HG02973 (cell line): ENCODE results near the gene RBM45.
"Not testable (repeated sequence)": the region's sequence is repeated elsewhere in the genome, so short reads cannot be mapped to it uniquely, and the experiment has no call there.

Source experiments
- ATAC-seq: cut with Tn5 transposase; IDR thresholded peaks from one replicate; pipeline ENCODE4 v1.9.1; 2021; ENCODE audit warnings: moderate library complexity; ENCODE audit not compliant: unreplicated experiment

The RBM45 gene

DNA sequence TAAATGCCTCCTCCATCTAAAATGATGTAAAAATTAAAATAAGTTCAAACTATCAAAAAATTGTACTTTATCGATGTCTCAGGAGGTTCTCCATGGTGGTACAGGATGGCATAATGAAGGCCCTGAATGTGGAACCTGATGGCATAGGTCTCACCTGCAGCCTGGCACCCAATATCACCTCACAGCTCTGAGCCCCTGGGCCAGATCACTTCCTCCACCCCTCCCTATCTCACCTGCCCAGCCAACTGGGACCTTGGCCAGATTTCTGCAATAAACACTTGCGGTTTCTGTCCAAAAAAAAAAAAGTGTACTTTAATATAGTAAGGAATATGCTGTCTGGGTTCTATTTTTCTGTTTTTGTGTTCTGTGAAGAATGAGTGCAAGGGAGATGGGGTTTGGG, 6.7 kb upstream of the RBM45 start:
- ATAC-seq, result no peak

DNA sequence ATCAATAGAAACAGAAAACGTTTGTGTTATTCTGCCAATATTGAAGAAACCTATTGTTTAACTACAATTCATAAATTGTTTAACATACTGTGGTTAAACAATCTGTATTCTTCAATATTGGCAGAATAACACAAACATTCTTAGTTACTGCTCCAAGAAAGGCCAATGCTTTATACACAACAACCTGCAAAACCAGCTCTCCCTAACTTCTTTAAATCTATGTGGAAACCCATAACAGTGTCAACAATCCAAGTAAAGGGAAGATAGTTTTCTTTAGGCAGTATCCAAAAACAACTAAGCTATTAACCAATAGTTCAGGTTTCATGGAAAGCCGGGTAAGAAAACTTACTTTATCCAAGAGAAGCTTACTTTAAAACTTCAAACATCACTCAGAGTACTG, 6.2 kb upstream of the RBM45 start:
- ATAC-seq, result no peak

DNA sequence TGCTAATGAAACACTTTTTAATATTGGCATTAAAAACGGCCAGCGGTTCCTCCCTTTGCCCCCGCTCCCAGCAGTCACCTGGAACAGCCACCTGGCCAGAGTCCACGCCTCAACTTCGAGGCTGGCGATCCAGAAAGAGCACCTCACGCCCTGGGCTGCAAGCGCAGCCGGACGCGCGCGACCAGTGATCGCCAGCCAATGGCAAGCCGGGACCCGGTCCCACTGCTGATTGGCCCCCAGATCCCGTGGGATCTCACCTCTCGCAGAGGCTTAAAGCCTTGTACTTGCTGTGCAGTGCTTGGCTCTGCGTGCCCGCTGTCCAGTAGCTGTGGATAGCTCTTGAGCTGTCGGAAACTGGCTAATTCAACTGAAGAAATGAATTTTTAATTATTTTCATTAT, 4.1 kb upstream of the RBM45 start:
- no peak for ATAC-seq

DNA sequence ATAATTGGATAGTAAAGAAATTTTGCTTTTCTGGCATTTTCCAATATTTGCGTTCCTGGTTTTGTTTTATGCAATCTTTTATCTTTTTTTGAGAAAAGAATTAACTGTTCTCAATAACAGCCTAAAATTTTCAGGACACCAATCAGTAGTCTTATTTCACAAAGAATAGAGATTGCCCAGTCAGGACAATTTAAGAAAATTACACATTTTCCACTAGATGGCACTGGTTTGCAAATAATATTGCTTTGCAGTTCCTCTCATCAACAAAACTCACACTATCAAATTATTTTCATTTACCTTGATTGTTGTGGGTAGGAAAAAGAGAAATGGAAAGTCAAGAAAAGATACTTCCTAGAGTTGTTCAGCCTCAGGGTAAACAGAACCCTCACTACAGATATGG, 2.4 kb upstream of the RBM45 start:
- no peak for ATAC-seq

DNA sequence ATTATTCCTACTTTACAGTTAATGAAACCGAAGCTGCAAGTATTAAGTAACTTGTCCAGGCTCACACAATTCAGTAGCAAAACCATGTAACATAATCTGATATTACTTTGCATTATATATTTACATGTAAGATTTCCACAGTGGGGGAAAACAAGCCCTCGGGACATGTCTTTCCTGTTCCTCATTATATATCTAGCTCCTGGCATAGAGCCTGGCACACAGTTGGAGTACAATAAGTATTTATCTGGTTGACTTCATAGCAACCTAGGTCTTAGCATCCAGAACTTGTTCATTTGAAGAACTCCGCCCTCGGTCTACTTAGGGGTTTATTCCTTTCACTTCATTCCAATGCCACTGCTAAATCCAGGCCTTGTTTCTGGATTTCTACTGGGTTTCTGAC, 1.6 kb upstream of the RBM45 start:
- no peak for ATAC-seq

DNA sequence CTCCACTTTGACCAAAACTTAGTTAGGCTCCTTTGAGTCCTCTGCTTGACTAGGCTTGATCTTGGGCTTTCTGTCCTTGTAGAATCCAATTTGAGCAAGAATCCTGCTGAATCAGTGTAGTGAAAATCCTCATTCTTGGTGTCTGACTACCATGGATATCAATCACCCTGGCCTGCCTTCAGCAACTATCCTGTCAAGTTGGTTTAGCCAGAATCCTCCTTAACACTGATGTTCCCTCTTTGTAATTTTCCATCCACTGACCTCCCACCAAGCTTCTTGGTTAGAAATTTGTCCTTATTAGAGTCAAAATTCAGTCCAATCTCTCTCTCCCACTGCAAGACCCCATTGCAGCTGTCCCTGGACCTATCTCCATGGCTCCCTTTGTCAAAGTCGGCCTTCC, 494 bp upstream of the RBM45 start:
- ATAC-seq, result no peak

DNA sequence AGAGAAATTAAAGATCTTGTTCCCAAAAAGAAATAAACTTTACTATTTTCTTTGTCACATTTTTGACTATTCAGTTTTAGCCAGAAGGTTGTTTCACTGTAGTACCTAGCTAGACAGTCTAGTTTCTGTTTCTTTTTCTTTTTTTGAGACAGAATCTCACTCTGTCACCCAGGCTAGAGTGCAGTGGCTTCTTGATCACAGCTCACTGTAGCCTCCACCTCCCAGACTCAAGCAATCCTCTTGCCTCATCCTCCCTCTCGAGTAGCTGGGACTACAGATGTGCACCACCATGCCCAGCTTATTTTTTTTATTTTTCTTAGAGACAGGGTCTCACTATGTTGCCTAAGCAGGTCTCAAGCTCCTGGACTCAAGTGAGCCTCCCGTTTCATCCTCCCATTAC, 2.2 kb downstream of the RBM45 start:
- ATAC-seq, result peak; percentile 43

DNA sequence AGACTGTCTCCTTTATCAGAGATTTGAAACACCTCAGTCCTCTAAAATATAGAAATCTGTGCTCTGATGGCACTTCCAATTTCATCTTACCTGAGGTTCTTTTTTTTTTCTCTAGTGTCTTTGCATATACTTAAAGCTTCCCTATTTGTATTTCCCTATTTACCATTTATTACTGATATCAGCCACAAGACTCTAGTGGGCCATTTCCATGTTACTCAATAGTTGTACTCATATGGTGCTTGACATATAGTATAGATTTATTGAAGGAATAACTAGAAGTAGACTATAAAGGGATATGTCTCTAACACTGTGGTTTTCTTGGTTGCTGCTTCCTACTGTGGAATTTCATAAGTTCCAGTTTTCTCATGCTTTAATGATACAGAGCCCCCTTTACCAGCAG, 3.0 kb downstream of the RBM45 start:
- no peak for ATAC-seq

DNA sequence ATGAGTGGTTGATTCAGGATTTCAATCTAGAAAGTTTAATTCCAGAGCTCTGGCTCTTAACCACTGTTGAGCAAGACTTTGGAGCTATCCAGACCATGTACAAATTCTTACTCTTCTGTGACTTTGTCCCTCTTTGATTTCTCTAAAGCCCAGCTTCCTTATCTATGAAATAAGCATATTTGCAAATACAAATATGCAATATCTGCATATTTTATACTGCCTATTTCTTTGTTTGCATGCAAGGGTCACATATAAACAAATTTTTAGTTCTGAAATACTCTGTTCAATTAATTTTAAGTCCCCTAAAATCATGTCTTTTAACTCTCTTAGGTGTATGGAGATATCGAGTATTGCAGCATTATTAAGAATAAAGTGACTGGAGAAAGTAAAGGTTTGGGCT, 5.5 kb downstream of the RBM45 start:
- ATAC-seq, result no peak

DNA sequence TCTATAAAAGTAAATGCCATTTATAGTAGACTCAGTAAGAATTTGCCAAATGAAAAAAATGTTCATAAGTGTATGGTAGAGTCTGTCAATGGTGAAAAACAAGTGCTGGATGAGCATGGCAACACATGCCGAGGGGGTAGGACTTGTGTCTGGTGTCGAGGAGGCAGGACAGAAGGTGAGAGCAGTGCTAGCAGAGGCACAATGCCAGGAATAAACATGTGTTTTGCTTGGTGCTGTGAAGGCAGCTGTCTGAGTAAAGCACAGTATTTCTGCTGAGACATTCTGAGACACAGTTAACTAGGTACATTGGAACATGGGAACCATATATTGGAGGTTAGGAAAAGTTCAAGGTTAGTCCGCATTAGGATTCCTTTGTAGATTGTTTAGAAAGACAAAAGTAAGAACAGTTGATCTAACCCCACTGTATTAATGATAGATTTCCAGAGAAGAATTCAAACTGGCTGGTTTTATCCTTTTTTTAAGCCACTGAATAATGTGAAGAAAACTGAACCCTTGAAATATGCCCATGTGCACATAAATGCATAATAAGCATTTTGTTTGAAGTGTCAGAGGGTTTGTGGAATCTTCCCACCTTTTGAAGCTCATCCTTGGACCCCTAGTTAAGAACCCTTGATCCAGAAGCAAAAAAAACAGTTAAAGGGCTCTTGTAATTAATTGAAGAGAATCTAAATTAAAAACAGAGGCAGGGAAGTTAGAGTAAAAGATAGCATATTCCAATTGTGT, 7.1 kb downstream of the RBM45 start:
- no peak for ATAC-seq

DNA sequence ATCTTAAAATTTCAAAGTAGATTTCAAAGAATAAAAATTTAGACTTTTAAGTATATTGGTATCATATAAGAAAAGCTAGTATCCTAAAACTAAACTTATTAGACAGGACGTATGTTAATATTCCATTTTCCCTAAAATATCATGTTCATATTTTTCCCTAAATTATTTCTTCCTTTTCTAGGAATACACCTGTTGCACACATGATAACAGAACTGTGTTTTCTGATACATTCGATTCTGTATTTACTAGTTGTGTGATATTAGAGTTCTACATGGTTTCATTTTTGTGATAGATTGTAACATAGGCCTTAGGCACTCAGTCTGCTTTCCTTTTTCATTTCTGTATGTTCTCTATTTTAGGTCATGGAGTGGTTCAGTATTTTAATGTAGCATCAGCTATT, 10.9 kb downstream of the RBM45 start:
- ATAC-seq, result no peak

DNA sequence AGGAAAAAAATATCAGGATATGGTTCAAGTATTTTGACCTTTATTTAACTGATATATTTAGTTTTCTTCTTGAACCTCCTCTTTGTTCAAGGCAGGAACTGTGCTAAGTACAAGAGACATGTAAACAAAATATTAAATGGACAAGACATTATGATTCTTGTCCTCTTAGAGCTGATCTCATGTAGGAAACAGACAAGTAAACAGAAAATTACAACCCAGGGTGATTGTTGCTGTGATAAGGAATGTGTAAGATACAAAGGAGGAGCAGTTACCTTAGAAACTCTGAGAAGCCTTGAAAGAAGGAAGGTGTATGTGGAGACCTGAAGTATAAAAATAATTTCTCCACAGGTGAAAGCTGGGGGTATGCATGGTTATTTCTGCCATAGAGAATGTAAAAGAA, 12.9 kb downstream of the RBM45 start:
- ATAC-seq, result no peak

DNA sequence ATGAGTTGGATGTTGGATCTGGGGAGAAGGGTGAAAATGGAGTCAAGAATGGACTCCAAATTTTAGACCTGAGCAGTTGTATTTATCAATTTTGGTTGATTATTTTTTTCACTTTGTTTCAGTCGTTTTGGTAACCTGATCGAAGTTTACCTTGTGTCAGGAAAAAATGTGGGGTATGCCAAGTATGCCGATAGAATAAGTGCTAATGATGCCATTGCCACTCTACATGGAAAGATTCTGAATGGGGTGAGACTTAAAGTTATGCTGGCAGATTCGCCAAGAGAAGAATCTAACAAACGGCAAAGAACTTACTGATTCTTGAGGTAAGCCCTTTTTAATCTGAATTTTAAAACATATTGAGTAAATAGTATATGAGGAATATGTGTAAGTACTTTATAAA, 13.6 kb downstream of the RBM45 start:
- no peak for ATAC-seq

DNA sequence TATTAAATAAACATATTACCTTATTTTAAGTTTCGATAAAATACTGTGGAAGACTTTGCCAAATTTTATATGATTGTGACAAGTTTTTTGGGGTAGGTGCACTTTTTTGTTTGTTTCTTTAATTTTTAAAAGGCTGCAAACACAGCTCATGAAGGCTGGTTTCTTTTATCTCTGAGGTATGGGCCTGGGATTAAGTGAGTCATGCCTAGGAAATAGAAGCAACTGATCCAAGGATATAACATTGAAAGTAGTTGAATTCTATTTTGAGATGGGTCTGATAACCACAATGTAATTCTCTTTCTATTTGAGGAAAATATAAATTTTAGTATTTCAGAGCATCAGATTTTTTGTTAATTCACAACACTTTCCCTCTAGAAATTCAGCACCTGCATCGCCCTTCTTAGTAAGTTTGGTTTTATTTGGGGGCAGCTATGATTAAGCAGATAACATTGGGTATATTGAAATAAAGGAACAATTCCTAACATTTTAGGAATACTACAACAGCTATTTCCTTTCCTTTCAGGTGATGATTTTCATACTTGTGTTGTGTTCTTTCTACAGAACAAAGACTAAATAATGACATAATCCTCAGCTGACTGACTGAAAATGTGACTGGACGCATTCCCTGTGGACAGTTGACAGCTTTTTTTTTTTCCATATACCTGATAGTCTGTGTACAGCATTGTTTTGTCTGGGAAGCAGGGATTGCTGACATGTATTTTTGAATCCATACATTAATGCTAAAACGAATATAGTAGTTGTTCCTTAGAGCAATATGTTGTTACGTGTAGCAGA, 16.8 kb downstream of the RBM45 start:
- no peak for ATAC-seq

DNA sequence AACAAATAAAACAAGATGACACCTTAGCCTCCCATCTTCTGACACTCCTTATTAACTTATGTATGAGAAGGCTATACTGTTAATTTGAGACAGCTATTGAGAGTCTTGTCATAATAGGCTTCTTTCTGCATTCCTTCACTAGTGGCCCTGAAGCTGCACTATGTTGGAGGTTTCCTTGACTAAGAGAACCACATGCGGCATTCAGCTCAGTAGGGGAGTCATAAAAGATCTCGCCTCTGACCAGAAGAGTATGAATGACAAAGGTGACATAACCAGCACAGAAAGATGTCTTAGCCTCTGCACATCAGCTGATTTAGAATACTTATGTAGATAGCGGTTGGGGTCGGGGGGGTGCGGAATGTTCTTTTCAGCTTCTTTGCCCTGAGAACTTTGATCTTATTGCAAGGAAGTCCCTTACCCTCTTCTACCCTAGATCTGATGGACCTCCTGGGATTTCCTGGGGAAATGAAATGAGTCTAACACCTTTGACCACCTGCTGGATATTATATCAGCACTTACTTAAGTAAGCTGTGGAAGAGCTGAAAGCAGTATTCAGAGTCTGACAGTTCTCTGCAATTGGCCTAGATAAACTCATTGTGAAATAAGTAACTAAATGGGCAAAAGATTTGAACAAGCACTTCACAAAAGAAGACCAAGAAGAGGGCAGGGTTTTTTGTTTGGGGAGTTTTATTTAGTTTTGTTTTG, 24.2 kb downstream of the RBM45 start:
- no peak for ATAC-seq

DNA sequence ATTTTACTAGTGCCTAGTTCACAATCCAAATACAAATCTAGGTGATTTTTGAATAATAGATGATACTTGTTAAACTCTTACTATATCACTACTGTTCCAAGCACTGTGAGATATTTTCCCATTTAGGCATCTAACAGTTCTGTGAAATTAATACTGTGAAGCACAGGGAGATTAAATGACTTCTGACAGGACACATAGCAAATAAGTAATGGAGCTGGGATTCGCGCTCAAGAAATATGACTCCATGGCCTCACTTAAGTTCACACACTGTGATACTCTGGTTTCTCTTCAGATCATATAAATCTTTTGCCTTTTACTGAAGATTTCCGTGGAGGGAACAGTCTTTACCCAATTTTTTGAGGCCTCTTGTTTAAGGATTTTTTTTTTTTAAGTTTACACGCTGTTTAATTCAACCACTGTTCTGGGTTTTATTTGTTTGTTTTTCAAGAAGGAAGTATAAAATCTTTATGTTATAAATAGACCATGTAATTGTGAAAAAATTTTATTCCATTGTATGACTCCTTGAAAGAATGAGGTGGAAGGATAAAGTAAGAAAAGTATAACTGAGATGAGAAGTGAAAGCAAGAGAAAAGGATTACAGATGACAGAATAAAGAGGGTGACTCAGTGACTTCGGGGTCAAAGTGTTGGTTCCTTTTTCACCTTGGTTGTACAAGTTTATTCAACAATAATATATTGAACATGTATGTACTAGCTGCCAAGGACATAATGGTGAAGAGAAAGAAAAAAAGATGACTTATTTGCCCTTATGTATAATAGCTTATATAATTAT, 30.2 kb downstream of the RBM45 start:
- no peak for ATAC-seq

DNA sequence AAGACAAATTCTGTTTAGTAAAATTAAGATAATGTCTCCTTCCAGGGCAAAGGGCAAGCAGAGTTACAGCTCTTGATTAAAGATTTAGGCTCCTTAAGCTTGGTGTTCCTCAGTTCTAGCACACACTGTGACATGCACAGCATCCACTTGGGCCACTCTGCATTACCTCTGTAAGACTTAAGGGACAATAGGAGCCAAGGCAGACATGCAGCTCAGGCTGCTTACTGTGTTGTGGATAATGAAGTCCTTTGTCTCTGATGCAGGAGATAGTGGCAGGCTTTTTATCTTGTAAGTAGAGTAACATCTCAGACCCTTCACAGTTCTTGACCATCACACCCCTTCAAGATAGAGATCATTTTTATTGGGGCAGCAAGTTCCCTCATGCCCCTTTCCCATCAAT, 31.2 kb downstream of the RBM45 start:
- no peak for ATAC-seq

DNA sequence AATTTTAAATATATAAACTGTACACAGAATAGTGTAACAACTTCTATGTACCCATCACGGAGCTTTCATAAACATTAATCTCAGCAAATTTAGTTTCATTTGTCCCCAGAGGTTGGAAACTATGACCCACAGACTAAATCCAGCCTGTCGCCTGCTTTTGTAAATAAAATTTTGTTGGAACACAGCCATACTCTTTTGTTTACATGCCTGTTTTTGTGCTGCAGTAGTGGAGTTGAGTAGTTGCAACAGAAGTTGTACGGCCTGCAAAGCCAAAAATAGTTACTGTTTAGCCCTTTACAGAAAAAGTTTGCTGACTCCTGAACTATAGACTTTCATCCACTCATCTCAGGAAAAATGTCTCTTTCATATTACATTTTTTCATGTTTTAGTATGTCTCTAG, 39.8 kb downstream of the RBM45 start:
- no peak for ATAC-seq

DNA sequence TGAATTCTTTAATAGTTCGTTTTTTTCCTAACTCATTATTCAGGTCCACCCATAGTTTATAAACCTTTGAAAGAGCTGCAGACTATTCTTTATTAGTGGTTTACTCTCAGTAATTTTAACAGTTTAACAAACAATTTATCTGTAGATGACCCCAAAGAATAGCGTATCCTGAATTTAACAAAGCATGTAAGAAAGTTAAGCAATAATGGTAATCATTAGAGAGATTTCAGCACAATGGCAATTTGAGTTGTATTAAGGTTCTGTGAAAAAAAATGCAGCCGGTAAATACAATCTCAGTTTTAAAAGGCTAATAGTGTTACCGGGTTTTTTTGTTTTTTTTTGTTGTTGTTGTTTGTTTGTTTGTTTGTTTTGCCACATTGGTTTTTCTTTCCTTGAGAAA, 40.3 kb downstream of the RBM45 start:
- ATAC-seq, result no peak

DNA sequence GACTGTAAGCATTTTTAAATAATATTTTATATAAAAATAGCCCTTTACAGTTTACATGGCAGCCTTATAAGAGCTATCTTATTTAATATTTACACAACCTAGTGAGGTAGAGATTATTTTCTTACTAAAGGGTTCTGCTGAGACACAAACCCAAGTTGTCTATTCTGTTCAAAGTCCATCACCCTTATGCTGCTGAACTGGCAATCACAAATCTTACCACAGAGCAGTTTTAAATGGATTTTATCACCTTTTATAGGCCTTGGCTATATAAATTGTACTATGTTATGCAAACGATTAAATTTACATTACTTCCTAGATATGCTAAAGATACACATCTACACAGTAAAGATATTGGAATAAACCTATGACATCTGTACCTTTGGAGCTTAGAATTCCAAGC, 40.7 kb downstream of the RBM45 start:
- ATAC-seq, result no peak

DNA sequence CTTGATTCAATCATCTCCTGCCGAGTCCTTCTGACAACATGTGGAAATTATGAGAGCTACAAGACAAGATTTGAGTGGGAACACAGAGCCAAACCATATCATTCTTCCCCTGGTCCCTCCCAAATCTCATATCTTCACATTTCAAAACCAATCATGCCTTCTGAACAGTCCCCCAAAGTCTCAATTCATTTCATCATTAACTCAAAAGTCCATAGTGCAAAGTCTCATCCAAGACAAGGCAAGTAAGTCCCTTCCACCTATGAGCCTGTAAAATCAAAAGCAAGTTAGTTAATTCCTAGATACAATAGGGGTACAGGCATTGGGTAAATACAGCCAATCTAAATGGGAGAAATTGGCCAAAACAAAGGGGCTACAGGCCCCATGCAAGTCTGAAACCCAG, 41.6 kb downstream of the RBM45 start:
- not testable (repeated sequence) for ATAC-seq
